ENCODE results near the gene LIMCH1. TPM values are rescaled to one million over a fixed set of nuclear protein-coding genes. Genes with fewer than 3 reads are reported as not detected.

Gene LIMCH1
- total RNA-seq, 4 donors from 2014 or later, result 7.5 to 18.9 (median 10.7) TPM

GRCh38 chr4:41665636-41666207, 127.8 kb downstream of the LIMCH1 start:
- no peak overlapping the region for H3K4me3 ChIP-seq (ENCODE audit: low read depth, poor library complexity, severe bottlenecking)
- no peak for TF ChIP-seq CTCF (IDR thresholded peaks at IDR 0.05)
- TF ChIP-seq POLR2A (IDR thresholded peaks at IDR 0.05), result no peak
- WGBS, 2 donors, result 43 to 48% methylated on average over 3 of the region's 3 CpGs
- intact Hi-C loops (cut with DNase I; ENCODE audit: low total_unique reads), result no loop called here
- no peak for DNase-seq (ENCODE audit: low spot score in 2 of 2)

GRCh38 chr4:41668024-41668423, 130.1 kb downstream of the LIMCH1 start:
- 93 to 100% methylated on average over 1 of the region's 1 CpG for WGBS, 2 donors

GRCh38 chr4:41670530-41670929, 132.6 kb downstream of the LIMCH1 start:
- TF ChIP-seq CTCF (IDR thresholded peaks at IDR 0.05), result no peak
- TF ChIP-seq POLR2A (IDR thresholded peaks at IDR 0.05), result no peak
- DNase-seq (ENCODE audit: low spot score in 2 of 2), result no peak
- H3K4me3 ChIP-seq (ENCODE audit: low read depth, poor library complexity, severe bottlenecking), result no peak overlapping the region
- intact Hi-C loops (cut with DNase I; ENCODE audit: low total_unique reads), result no loop called here
- WGBS, 2 donors, result 90 to 92% methylated on average over 6 of the region's 6 CpGs

More at GRCh38 chr4:41668024-41668423, 130.1 kb downstream of the LIMCH1 start:
- no peak for TF ChIP-seq CTCF (IDR thresholded peaks at IDR 0.05)
- TF ChIP-seq POLR2A (IDR thresholded peaks at IDR 0.05), result no peak
- H3K4me3 ChIP-seq (ENCODE audit: low read depth, poor library complexity, severe bottlenecking), result no peak overlapping the region
- DNase-seq (ENCODE audit: low spot score in 2 of 2), result no peak
- intact Hi-C loops (cut with DNase I; ENCODE audit: low total_unique reads), result no loop called here

- no peak for DNase-seq (ENCODE audit: low spot score in 2 of 2)
- no peak overlapping the region for H3K4me3 ChIP-seq (ENCODE audit: low read depth, poor library complexity, severe bottlenecking)
- intact Hi-C loops (cut with DNase I; ENCODE audit: low total_unique reads), result no loop called here
- no peak for TF ChIP-seq CTCF (IDR thresholded peaks at IDR 0.05)
- no peak for TF ChIP-seq POLR2A (IDR thresholded peaks at IDR 0.05)
Measured at GRCh38 chr4:41670982-41671381, 133.0 kb downstream of the LIMCH1 start.

- intact Hi-C loops (cut with DNase I; ENCODE audit: low total_unique reads), result no loop called here
- WGBS, 2 donors, result 74% methylated on average over 7 of the region's 7 CpGs
Measured at GRCh38 chr4:41678086-41678816, 140.3 kb downstream of the LIMCH1 start.

More at GRCh38 chr4:41678086-41678816, 140.3 kb downstream of the LIMCH1 start:
- no peak for TF ChIP-seq CTCF (IDR thresholded peaks at IDR 0.05)
- no peak for TF ChIP-seq POLR2A (IDR thresholded peaks at IDR 0.05)
- no peak for DNase-seq (ENCODE audit: low spot score in 2 of 2)
- H3K4me3 ChIP-seq (ENCODE audit: low read depth, poor library complexity, severe bottlenecking), result no peak overlapping the region
